B cell (primary cell): ENCODE results near the gene CAPN15. TPM values are rescaled to one million over a fixed set of nuclear protein-coding genes. Genes with fewer than 3 reads are reported as not detected.

ENCODE experiments used
- ATAC-seq: fragments of 200-7000 bp; cut with Tn5 transposase; one replicate; pipeline ENCODE4 v1.10.0; 2021; ENCODE audit warnings: low read depth, mild to moderate bottlenecking, moderate number of reproducible peaks, moderate library complexity
- CTCF ChIA-PET: fragments of 350-600 bp; sonication (Branson Sonifier 250); formaldehyde crosslinking; loops from one replicate; lab custom pipeline; 2021; ENCODE audit warnings: antibody characterized with exemption, inconsistent platforms; lab: Charles Lee
- POLR2A ChIA-PET: fragments of 350-600 bp; sonication (Branson Sonifier 250); formaldehyde crosslinking; loops from one replicate; lab custom pipeline; 2021; ENCODE audit warnings: antibody characterized with exemption; lab: Charles Lee
- DNase-seq: peaks from one replicate; pipeline ENCODE4 v3.0.0; 2013
- H2AFZ ChIP-seq: 2 replicates; pipeline ENCODE4 v1.6.1; 2012; ENCODE audit warnings: mild to moderate bottlenecking, low read depth, low read length; ENCODE audit not compliant: insufficient read depth, poor library complexity, severe bottlenecking
- H3K27ac ChIP-seq, 2 donors: 1 replicate in 1 of 2; 2 replicates in 1 of 2; pipeline ENCODE4 v1.5.1; 2012 to 2013; ENCODE audit warnings: low read length in 2 of 2, mild to moderate bottlenecking in 2 of 2, moderate library complexity in 1 of 2
- H3K27me3 ChIP-seq, 4 experiments: fragments of 200-600 bp in 1 of 4; sonication (generic) in 1 of 4; replicated peaks in 1 of 4; 1 replicate in 2 of 4; 2 replicates in 2 of 4; pipeline versions ENCODE4 v1.6.1 to v1.7.0; 2013 to 2016; ENCODE audit warnings: low read length in 3 of 4, mild to moderate bottlenecking in 2 of 4, mixed read lengths in 1 of 4, moderate library complexity in 1 of 4; ENCODE audit not compliant: insufficient read depth in 4 of 4, control insufficient read depth in 3 of 4; ENCODE audit errors: control extremely low read depth in 1 of 4
- H3K36me3 ChIP-seq, 2 experiments: replicated peaks in 1 of 2; 1 replicate in 1 of 2; 2 replicates in 1 of 2; pipeline versions ENCODE4 v1.6.1 to v1.7.1; 2013; ENCODE audit warnings: low read length in 1 of 2; ENCODE audit not compliant: insufficient read depth in 2 of 2, control insufficient read depth in 1 of 2; ENCODE audit errors: control extremely low read depth in 1 of 2, extremely low read depth in 1 of 2
- H3K4me1 ChIP-seq, 2 donors: fragments of 200-600 bp in 1 of 2; sonication (generic) in 1 of 2; 1 replicate in 1 of 2; 2 replicates in 1 of 2; pipeline versions ENCODE4 v1.5.1 to v1.6.1; 2013 to 2017; ENCODE audit warnings: low read length in 2 of 2; ENCODE audit not compliant: control insufficient read depth in 2 of 2, insufficient read depth in 2 of 2
- H3K4me2 ChIP-seq: replicated peaks from 2 replicates; pipeline ENCODE3; 2012; ENCODE audit warnings: mild to moderate bottlenecking, low read depth, low read length; ENCODE audit not compliant: poor library complexity, severe bottlenecking
- H3K4me3 ChIP-seq, 5 experiments: fragments of 200-600 bp in 1 of 5; sonication (generic) in 1 of 5; 1 replicate in 3 of 5; 2 replicates in 2 of 5; pipeline versions ENCODE4 v1.5.1 to v1.7.0; 2011 to 2016; ENCODE audit warnings: low read length in 4 of 5, mild to moderate bottlenecking in 4 of 5, low read depth in 2 of 5, control low read depth in 1 of 5, moderate library complexity in 1 of 5; ENCODE audit not compliant: insufficient read depth in 1 of 5; ENCODE audit errors: control extremely low read depth in 1 of 5, extremely low read depth in 1 of 5
- H3K79me2 ChIP-seq: fragments of 200-600 bp; sonication (generic); one replicate; pipeline ENCODE4 v1.6.0; 2016; ENCODE audit warnings: low read length; ENCODE audit not compliant: control insufficient read depth, insufficient read depth
- H3K9ac ChIP-seq: fragments of 200-600 bp; sonication (generic); 2 replicates; pipeline ENCODE4 v1.6.1; 2017; ENCODE audit warnings: mild to moderate bottlenecking, low read length, moderate library complexity
- H3K9me3 ChIP-seq, 3 donors: one replicate each; pipeline versions ENCODE4 v1.6.1 to v1.7.1; 2013; ENCODE audit warnings: low read length in 2 of 3; ENCODE audit not compliant: control insufficient read depth in 2 of 3, insufficient read depth in 1 of 3; ENCODE audit errors: control extremely low read depth in 1 of 3
- H4K20me1 ChIP-seq: 2 replicates; pipeline ENCODE4 v1.6.0; 2012; ENCODE audit warnings: mild to moderate bottlenecking, low read length; ENCODE audit not compliant: insufficient read depth, control insufficient read depth, poor library complexity, severe bottlenecking
- H3K27ac Mint-ChIP-seq: one replicate; pipeline ENCODE4 v1.8.0; 2021; ENCODE audit warnings: mixed read lengths
- H3K27me3 Mint-ChIP-seq: one replicate; pipeline ENCODE4 v1.8.0; 2021; ENCODE audit warnings: mixed read lengths
- H3K4me1 Mint-ChIP-seq: one replicate; pipeline ENCODE4 v1.8.0; 2021; ENCODE audit warnings: mixed read lengths
- H3K4me3 Mint-ChIP-seq: one replicate; pipeline ENCODE4 v1.8.0; 2021; ENCODE audit warnings: mixed read lengths
- H3K9me3 Mint-ChIP-seq: one replicate; pipeline ENCODE4 v1.8.0; 2022; ENCODE audit warnings: mixed read lengths; ENCODE audit not compliant: insufficient read depth
- EZH2 ChIP-seq: IDR thresholded peaks from 2 replicates; pipeline ENCODE4 v1.6.1; 2012; ENCODE audit warnings: borderline replicate concordance, low read depth, mild to moderate bottlenecking, moderate library complexity, low read length; ENCODE audit not compliant: insufficient read depth, poor library complexity, severe bottlenecking
- WGBS: methylation state at CpG from one replicate; pipeline ENCODE4 v1.1.5; 2013; ENCODE audit warnings: missing lambda C conversion rate; ENCODE audit not compliant: insufficient coverage; 5-methylcytosine and 5-hydroxymethylcytosine counted together
- intact Hi-C: fragments of 100-400 bp; cut with micrococcal nuclease; formaldehyde crosslinking; loops from one replicate; pipeline ENCODE4 v1.10.0; 2022
- polyA plus RNA-seq: library from polyadenylated mRNA; depleted of rRNA; stranded (reverse); fragments of >200 nt; gene quantifications from 2 replicates; pipeline ENCODE4 v1.2.3, GENCODE V29; 2012
- total RNA-seq, 2 donors: library from RNA; stranded (reverse); fragments of 120-200 nt in 1 of 2; gene quantifications; 1 replicate in 1 of 2; 2 replicates in 1 of 2; pipeline versions ENCODE4 v1.2.3 to v1.2.4, GENCODE V29; 2013 to 2022
- TF ChIP-seq, protein P1 (sequence below): fragments of 200-600 bp; IDR thresholded peaks from one replicate; pipeline ENCODE4 v1.8.0; 2022; ENCODE audit warnings: antibody characterized with exemption, mild to moderate bottlenecking

The CAPN15 gene
- total and polyA plus RNA-seq, 2 donors (not counting 1 experiment from before 2014, with no cell fraction given), result 67.2 to 77.2 TPM

DNA sequence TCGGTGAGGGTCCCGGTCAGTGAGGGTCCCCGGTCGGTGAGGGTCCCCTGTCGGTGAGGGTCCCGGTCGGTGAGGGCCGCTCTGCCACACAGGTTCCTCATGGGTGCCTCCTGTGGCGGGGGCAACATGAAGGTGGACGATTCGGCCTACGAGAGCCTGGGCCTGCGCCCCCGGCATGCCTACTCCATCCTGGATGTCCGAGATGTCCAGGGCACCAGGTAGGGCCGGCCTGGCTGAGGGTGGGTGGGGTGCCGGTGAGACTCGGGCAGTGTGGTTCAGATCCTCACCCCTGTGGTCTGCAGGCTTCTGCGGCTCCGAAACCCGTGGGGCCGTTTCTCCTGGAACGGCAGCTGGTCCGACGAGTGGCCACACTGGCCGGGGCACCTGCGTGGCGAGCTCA lies 23.7 kb downstream of the CAPN15 start:
- Histone ChIP-seq H4K20me1 (no peaks in the 10 kb centered on the region), H3K4me2 (no peak overlapping the region), H3K9ac (no peak overlapping the region), H3K79me2 (peaks cover 3% of the 10 kb centered on the region), H3K27ac (no peak overlapping the region), H3K4me1 (no peaks in the 10 kb centered on the region), H3K27me3 (no peaks in the 10 kb centered on the region), H2AFZ (no peak overlapping the region), H3K36me3 (peaks cover 0 to 8% of the 10 kb centered on the region in 2 experiments), H3K9me3 (no peaks in the 10 kb centered on the region), H3K4me3 (no peak overlapping the region)
- WGBS, result 99% methylated on average over 28 of the region's 28 CpGs
- Mint-ChIP-seq H3K27me3 (no peaks in the 10 kb centered on the region), H3K4me3 (no peak overlapping the region), H3K9me3 (no peaks in the 10 kb centered on the region), H3K4me1 (no peaks in the 10 kb centered on the region), H3K27ac (no peak overlapping the region)
- no peak for ATAC-seq
- no peak for DNase-seq
- intact Hi-C loops, result no loop called here
- TF ChIP-seq, protein P1, sequence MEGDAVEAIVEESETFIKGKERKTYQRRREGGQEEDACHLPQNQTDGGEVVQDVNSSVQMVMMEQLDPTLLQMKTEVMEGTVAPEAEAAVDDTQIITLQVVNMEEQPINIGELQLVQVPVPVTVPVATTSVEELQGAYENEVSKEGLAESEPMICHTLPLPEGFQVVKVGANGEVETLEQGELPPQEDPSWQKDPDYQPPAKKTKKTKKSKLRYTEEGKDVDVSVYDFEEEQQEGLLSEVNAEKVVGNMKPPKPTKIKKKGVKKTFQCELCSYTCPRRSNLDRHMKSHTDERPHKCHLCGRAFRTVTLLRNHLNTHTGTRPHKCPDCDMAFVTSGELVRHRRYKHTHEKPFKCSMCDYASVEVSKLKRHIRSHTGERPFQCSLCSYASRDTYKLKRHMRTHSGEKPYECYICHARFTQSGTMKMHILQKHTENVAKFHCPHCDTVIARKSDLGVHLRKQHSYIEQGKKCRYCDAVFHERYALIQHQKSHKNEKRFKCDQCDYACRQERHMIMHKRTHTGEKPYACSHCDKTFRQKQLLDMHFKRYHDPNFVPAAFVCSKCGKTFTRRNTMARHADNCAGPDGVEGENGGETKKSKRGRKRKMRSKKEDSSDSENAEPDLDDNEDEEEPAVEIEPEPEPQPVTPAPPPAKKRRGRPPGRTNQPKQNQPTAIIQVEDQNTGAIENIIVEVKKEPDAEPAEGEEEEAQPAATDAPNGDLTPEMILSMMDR, result no peak
- no peak for TF ChIP-seq EZH2
- CTCF ChIA-PET, result no interaction called here
- POLR2A ChIA-PET, result no interaction called here

DNA sequence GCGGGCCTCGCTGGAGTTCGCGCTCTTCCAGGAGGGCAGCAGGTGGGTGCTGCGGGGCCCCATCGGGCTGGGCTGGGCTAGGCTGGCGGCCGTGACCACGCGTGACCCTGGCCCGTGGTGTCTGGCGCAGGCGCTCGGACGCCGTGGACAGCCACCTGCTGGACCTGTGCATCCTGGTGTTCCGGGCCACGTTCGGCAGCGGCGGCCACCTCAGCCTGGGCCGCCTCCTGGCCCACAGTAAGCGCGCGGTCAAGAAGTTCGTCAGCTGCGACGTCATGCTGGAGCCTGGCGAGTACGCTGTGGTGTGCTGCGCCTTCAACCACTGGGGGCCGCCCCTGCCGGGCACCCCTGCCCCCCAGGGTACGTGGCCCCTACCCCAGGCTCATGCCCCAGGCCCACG lies 24.7 kb downstream of the CAPN15 start:
- no peaks in the 10 kb centered on the region for H3K27me3 ChIP-seq
- no peak for TF ChIP-seq EZH2
- TF ChIP-seq, protein P1, result no peak
- no peaks in the 10 kb centered on the region for H3K9me3 Mint-ChIP-seq
- H3K9ac ChIP-seq, result no peak overlapping the region
- no peaks in the 10 kb centered on the region for H3K9me3 ChIP-seq
- CTCF ChIA-PET, result no interaction called here
- H4K20me1 ChIP-seq, result no peaks in the 10 kb centered on the region
- H3K4me2 ChIP-seq, result no peak overlapping the region
- H3K27ac ChIP-seq, result no peak overlapping the region
- no peak overlapping the region for H3K4me3 Mint-ChIP-seq
- no peak overlapping the region for H2AFZ ChIP-seq
- no peaks in the 10 kb centered on the region for H3K4me1 ChIP-seq
- peaks cover 0 to 8% of the 10 kb centered on the region in 2 experiments for H3K36me3 ChIP-seq
- peaks cover 3% of the 10 kb centered on the region for H3K79me2 ChIP-seq
- H3K4me1 Mint-ChIP-seq, result no peaks in the 10 kb centered on the region
- intact Hi-C loops, result no loop called here
- H3K4me3 ChIP-seq, result no peak overlapping the region
- 95% methylated on average over 35 of the region's 35 CpGs for WGBS
- ATAC-seq, result no peak
- no peaks in the 10 kb centered on the region for H3K27me3 Mint-ChIP-seq
- no peak for DNase-seq
- H3K27ac Mint-ChIP-seq, result no peak overlapping the region
- POLR2A ChIA-PET, result no interaction called here
